Activated CD4-positive, alpha-beta T cell treated with anti-CD3 and anti-CD28 coated beads, Interleukin-2, Interleukin-4, amounts not matched to agents 100 ng/mL and 50 ng/mL, durations not matched to agents 16 hours and 8 hours (primary cell): ENCODE data around the gene TK2.
"Not testable (repeated sequence)": the region's sequence is repeated elsewhere in the genome, so short reads cannot be mapped to it uniquely, and the experiment has no call there.

Source experiments
- DNase-seq: peaks from one replicate; pipeline ENCODE4 v3.0.0-alpha.2; 2020; ENCODE audit warnings: low spot score

The TK2 gene

DNA sequence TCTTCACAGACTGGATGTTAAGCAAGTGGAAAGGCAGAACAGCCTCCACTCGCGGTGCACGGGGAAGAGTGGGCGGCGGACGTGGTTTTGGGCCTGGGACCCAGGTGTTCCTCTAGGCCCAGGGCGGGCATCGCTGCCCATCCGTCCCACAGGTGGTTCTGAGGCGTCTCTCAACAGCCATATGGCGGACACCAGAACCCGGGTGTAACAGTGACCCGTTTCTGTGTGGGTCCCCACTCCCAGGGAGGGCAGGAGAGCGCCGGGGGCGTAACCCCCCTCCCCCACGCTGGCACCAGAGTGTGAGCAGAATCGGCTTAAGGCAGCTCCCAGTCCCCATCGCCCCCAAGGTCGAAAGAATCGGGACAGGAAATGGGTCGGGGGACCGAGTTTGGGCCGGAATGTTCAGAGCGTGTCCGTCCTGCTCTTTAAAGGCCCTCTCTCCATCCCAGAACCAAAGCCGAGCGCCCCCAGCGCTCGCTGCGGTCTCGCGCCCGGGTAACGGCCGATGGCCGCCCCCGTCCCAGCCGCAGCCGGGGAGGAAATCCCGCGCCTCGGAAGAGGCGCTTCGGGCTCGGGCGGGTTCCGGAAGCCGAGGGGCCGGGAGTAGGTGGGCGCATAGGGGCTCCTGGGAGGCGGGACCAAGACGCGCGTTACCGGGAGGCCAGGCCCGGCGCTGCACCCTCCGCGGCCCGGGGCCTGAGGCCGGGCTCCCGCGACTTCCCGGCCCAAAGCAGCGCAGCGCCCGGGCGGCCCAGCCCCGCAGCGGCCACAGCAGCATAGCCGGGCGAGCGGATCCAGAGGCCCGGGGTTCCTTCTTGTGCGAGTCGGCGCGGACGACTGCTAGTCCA is at the start of gene TK2:
Gene TK2 (minus strand): TSS at position 839 of the 848 bp plus-strand sequence. CDS start 61 bp downstream, at position 778.
- DNase-seq: peak; percentile 64

DNA sequence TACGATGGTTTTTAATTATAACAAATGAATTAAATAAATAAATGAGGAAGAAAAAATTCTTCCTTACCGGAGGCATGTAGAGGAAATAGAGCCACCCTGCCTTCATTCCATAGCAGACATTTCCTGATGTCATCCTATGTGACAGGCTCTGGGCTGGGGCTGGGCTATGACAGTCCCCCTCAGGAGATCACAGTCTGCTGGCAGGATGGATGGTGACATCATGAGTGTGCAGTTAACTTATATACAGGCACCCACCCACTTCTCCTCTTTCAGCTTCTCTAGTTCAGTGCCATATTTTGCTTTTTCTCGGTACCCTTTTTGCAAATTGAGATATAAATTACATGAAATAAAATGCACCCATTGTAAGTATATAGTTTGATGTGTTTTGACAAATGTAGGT is 48.2 kb upstream of the TK2 start:
- DNase-seq: peak; percentile 38

DNA sequence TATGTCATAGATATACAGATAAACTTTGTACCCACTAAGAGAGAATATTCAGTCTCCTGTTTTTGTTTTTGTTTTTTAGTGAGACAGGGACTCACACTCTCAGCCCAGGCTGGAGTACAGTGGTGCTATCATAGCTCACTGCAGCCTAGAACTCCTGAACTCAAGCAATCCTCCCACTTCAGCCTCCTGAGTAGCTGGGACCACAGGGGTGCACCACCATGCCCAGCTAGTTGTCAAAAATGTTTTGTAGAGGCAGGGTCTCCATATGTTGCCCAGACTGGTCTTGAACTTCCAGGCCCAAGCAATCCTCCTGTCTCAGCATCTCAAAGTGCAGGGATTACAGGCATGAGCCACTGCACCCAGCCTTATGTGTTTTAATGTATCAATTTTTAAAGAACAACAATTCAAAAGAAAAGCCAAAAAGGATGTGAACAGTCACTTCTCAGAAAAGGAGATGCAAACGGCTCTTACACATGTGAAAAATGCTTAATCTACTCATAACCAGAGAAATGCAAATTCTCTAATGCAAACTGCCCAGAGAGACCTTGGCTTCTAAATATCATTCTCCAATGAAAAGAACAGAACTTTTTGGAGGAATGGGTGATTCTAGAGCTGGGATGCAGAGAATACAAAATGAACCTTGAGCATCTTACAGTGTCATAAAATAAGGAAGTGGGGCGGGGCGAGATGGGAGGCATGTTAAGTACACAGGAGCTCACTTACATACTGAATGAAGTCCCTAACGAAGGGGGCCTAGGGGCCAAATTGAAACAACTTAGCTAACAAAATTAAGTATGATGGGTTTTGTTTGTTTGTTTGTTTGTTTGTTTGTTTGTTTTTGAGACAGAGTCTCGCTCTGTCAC is 47.3 kb upstream of the TK2 start:
- DNase-seq: peak; percentile 73

DNA sequence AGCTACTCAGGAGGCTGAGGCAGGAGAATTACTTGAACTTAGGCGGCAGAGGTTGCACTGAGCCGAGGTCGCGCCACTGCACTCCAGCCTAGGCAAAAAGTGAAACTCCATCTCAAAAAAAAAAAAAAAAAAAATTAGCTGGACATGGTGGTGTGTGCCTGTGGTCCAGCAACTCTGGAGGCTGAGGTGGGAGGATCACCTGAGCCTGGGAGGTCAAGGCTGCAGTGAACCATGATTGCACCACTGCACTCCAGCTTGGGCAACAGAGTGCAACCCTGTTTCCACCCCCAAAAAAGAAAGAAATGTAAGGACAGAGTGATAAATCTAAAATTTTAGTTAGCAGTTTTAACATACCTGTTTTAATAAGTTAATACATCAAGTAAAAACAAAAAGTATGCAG is 46.6 kb upstream of the TK2 start:
- DNase-seq: not testable (repeated sequence)

DNA sequence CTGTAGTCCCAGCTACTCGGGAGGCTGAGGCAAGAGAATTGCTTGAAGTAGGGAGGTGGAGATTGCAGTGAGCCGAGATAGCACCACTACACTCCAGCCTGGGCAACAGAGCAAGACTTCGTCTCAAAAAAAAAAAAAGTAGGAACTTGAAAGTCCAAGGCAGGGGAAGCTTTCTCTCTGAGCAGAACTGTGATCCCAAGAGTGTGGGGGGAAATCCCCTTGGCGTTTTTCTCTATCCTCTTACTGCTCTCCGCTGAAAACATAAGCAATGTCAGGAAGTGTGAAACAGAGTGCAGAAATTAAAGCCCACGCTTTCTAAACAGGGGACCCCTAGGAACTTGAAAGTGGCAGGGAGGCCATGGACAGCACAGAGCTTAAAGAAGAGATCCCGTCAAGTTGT is 44.8 kb upstream of the TK2 start:
- no peak for DNase-seq

DNA sequence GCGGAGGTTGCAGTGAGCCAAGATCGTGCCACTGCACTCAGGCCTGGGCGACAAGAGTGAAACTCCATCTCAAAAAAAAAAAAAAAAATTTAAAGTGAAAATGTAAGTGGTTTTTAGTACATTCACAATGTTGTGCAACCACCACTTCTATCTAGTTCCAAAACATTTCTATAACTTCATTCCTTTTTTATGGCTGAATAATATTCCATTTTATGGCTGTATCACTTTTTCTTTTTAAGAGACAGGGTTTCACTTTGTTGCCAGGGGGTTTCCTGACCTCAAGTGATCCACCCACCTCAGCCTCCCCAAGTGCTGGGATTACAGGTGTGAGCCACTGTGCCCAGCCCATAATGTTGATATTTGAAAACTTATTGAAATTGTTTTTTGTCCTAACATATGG is 42.9 kb upstream of the TK2 start:
- DNase-seq: no peak

DNA sequence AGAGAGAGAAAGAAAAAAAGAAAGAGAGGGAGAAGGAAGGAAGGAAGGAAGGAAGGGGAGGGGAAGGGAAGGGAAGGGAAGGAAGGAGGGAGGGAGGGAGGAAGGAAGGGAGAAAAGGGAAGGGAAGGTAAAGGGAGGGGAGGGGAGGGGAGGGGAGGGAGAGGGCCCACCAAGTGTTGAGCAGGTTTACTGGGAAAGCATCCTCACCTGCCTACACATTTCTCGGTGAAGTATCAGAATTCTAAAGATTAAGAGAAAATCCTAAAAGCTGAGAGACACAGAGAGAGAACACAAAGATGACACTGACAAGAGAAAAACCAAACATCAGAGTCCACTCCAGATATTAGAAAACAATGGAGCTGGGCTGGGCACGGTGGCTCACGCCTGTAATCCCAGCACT is 42.3 kb upstream of the TK2 start:
- no peak for DNase-seq

DNA sequence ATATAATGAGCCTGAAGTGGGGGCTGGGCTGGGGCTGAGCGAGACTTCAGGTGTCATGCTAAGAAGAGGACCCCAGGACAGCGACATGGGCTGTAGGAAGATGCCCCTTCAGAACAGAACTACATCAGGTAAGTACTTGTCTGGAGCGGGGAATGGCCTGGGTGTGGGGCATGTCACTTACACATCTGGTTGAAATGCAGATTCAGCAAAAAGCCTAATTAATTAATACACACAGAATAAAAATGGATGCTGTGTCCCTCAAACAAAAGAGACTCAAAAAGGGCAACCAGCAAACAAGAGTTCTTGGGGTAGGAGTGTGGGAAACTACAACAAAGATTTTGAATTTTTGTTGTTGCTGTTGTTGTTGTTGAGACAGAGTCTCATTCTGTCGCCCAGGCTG is 41.1 kb upstream of the TK2 start:
- DNase-seq: no peak

DNA sequence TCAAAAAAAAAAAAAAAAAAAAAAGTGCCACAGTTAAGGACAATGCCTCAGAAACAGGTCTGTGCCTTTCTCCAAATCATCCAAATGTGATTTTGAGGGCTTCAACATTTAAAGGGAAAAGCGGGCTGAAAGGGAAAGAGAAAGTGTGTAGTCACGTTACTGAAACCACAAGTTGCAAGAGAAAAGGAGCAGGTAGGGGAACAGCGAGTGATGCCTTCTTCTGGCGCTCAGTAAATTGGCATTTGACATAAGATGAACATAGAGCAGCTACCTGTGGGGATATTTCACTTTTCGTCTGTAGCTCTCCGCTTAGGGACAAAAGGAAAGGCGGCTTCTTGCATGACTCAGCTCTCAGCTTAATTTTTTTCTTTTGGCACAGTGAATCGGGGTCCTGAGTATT is 40.4 kb upstream of the TK2 start:
- peak; percentile 57 for DNase-seq

DNA sequence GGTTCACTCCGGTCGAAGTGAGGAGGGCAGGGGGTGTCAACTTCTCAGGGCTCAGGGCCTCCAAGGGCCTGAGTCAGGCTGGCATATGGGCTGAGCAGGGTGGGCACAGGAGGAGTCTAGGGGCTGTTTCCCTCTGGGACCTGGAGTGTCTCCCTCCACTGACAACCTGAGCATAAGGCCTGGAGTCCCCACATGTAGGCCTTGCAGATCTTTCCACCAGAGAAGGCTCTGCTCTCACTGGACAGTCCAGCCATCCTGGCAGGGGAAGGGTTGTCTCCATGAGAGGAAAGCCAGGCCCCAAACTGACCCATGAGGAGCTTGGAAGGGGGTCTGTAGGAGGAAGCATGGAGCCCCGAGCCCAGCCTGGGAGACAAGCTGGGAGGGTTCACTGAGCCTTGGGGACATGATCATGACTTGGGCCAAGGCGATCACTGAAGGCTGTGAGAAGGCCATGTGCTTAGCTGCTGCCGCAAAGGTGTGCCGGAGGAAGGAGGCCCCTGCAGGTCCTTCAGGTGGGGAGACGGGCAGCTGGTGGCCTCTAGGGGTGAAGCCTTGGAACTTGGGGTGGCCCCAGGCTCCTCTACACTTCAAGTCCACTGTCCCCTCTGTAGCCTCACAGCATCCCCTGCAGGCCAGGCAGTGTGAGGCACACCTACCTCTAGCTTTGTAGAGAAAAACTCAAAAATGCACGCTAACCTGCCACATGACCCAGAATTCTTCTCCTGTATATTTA is 39.2 kb upstream of the TK2 start:
- DNase-seq: peak; percentile 72

DNA sequence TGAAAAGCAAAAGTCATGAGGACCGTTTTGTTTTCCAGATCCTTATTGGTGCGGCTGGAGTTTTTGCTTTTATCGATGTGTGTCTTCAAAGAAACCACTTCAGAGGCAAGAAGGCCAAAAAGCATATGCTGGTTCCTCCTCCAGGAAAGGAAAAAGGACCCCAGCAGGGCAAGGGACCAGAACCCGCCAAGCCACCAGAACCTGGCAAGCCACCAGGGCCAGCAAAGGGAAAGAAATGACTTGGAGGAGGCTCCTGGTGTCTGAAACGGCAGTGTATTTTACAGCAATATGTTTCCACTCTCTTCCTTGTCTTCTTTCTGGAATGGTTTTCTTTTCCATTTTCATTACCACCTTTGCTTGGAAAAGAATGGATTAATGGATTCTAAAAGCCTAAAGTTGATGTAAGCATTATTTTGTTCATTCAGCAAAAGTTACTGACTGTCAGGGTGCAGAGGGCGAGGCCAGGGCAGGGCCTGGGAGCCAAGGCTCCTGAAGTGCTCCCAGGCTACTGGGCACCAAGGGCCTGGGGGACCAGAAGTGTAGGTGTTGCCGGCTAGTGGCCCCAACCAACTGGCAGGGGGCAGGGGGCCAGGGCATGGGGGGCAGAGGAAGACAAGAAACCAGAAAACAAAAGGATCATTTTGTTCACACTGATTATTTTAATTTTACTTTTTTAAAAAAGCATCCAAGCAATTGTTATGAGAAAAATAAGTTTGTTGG is 38.1 kb upstream of the TK2 start:
- DNase-seq: no peak

DNA sequence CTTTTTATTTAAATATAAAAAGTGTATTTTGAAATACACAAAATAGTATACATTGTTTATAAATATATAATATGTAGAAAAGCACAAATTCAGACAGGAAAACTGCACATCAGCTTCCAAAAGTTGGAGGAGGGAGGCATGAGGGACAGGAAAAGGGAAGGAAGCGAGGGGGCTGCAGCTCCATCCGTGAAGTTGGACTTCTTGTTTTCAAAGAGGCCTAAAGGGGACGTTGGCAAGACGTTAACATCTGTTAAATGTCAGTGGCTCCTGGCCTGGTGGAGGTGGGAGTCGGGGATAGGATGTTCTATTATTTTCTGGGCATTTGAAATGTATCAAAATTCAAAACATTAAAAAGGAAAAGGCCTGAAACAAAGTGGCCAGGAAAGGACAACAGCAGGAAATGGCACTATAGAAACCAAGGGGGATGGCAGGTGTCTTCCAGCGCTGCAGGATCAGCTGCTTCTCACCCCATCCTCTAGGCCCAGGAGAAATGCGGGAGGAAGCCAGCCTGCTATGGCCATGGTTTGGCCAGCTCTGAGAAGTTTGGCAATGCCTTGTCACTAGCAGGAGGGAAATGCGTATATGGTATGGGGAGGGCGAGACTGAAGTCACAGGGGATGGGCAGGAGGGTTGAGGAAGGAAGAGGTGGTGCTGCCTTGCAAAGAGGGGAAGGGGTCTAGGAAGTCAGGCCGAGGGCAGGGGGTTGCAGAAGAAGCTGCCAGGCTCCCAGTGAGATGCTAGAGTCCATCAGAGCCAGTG is 35.7 kb upstream of the TK2 start:
- no peak for DNase-seq

DNA sequence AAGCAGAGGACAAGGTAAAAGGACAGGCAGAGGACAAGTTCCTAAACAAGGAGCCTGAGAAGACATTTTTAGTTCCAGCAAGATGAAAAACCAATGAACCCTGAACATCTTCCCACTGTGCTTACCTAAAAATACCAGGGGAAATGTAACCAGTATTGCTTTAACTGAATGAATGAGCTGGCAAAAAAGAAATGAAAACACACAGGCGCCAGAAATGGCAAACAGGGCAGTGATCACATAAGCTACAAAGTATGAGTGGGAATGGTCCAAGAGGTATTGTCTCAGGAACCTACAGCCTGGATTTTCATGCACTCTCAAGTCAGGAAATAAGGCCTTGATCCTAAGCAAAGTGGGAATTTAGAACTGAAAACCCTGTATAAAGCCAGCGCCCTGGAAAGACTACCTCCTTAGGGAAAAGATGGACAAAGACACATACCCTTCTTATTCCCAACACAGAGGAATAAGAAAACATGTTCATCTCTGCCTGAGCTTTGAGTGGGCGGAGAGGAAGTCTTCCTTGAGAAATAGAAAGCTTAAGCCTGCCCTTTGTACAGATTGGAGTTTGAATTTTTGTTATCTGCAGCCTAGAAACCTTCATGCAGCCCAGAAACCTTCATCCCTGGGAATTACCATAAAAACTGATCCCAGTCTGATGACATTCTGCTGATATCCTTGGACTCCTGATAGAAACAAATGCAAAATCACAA is 31.5 kb upstream of the TK2 start:
- no peak for DNase-seq

DNA sequence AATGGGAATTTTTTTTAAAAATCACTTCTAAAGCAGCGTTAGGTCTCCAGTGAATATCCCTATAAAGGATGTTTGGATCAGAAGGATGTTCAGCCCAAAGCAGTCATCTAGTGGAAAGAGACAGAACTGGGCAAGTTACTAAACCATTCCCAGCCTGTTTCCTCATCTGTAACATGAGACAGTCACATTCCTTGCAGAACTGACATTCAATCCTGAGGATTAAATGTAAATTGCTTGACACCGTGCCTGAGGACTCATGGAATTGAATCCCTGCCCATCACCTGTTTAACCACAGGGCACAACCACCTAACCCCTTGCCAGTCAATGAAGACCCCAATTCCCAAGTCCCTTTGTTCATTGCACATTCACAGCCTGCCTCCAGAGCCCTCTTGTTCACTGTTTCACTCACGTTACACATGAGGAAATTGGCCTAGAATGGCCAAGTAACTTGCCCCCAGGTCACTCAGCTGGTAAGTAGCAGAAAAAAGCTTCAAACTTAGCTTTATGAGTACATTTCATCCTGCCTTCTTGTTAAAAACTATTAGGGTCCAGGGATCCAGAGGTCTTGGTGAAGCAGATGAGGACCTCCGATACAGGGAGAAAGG is 30.8 kb upstream of the TK2 start:
- DNase-seq: no peak

DNA sequence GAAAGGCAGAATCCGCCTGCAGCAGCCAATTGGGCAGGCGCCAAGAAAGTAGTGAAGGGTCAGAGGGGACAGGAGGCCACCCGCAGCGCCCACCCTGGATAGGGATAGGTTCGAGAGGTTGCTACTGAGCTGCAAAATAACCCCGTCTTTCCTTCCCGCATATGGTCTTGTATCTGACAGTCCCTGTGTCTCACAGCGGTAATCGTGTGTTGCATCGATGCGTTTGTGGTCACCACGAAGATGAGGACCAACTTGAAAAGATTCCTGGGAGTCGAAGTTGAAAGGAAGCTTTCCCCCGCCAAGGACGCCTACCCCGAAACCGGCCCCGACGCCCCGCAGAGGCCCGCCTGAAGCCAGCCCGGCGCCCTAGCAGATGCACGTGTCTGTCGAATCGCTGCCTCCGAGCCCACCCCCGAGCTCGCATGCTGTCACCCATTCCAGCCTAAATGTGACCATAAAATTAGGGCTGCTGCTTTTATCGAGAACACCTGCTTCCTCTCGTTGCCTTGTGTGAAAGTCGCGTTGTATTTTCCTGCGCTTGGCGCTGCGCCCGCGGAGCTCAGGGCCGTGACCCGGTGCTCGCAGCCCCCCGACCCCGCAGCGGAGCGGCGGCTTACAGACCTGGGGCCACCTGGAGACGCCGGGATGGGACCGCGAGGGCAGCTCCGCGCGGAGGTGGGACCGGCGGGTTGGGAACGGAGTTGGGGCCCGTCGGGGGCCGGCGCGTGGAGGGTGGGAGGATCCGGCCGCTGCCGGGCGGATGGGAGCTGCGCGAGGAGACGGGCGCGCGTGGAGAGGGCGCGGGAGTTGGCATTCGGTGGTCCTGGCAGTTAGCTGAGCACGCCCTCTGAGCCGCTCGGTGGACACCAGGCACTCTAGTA is 29.0 kb upstream of the TK2 start, which contains the start of gene CMTM2:
Gene CMTM2 (plus strand): TSS at position 813 of the 881 bp plus-strand sequence. CDS start 145 bp downstream, outside the sequence.
- no peak for DNase-seq

DNA sequence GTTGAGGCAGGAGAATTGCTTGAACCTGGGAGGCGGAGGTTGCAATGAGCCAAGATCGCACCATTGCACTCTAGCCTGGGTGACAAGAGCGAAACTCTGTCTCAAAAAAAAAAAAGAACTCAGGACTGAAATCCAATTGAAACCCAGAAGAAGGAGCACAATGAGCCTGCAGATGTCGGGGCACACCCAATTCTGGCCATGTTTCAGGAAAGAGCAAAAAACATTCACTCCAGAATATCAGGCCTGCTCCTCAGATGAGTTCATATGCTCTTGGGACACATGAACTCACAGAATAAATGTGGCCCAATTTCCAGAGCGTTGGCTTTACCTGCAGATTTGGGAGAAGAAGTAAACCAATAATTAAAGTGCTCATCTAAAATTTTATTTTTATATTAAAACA is 26.4 kb upstream of the TK2 start:
- DNase-seq: no peak

DNA sequence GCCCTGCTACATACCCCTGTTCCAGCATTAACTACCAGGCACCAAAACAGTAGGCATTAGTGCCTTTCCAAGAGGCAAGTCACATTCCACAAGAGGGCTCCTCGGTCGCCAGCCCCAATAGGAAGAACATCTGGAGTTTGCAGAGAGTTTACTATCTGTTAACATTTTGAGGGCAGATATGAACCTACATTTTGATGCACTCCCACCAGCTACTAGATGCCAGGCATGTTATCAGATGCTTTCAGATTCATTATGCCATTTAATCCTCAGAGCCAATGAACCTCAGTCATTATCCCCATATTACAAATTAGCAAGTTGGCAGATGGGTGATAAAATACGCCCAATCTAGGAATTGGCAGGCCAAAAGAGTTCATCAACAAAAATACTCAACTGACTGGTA is 25.1 kb upstream of the TK2 start:
- DNase-seq: no peak

DNA sequence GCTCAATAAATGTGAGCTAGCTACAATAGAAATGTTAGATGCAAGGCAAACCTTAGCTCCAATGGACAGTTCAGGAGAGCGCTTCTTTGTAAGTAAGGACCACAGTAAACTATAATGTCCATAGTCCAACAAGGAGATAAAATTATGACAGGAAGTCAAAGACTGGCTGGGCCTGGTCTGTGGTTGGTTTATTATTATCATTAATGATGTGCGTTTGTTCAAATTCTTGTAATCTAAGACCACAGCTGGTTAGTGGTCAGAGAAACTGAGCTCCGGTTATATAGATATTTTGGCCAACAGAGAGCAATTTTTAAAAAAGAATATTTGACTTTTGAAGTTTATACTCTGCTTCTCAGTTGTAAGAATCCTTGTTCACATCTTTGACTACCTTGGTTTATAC is 24.6 kb upstream of the TK2 start:
- DNase-seq: no peak

DNA sequence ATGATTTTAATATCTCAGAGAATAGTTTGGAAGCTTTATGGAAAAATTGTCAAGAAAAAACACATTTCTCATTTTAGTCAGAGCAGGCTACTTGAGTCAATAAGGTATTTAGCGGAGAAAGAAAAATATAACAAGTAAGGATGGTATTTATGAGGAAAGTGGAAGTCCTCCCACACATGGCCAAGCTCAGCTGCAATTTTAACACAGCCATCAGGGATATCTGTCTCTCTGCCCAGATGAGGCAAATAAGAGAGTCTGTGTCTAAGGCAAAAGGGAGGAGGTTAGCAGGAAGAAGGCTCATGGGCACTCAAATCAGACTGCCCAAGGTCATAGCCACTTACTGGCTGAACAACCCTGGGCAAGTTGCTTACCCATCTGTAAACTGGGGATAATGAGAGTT is 24.2 kb upstream of the TK2 start:
- no peak for DNase-seq
